B cell (primary cell): ENCODE measurements around the gene TDO2.

Experiments
- EZH2 ChIP-seq: IDR thresholded peaks from 2 replicates; pipeline ENCODE4 v1.6.1; 2012; ENCODE audit warnings: borderline replicate concordance, low read depth, mild to moderate bottlenecking, moderate library complexity, low read length; ENCODE audit not compliant: insufficient read depth, poor library complexity, severe bottlenecking
- TF ChIP-seq, protein P1 (sequence below): fragments of 200-600 bp; IDR thresholded peaks from one replicate; pipeline ENCODE4 v1.8.0; 2022; ENCODE audit warnings: antibody characterized with exemption, mild to moderate bottlenecking

DNA sequence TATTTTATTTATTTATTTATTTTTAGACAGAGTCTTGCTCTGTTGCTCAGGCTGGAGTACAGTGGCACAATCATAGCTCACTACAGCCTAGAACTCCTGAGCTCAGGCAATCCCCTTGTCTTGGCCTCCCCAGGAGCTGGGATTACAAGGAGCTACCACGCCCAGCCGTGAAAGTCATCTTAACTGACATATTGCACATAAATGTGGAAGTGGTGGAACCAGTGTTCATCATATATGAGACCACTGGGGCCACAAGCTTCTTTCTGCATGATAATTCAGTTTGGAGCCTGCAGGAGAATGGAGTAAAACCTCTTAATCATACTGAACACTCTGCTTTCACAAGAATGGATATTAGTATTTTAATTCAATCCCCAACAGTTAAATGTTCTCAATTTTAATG, 62.7 kb downstream of the TDO2 start:
- TF ChIP-seq, protein P1, sequence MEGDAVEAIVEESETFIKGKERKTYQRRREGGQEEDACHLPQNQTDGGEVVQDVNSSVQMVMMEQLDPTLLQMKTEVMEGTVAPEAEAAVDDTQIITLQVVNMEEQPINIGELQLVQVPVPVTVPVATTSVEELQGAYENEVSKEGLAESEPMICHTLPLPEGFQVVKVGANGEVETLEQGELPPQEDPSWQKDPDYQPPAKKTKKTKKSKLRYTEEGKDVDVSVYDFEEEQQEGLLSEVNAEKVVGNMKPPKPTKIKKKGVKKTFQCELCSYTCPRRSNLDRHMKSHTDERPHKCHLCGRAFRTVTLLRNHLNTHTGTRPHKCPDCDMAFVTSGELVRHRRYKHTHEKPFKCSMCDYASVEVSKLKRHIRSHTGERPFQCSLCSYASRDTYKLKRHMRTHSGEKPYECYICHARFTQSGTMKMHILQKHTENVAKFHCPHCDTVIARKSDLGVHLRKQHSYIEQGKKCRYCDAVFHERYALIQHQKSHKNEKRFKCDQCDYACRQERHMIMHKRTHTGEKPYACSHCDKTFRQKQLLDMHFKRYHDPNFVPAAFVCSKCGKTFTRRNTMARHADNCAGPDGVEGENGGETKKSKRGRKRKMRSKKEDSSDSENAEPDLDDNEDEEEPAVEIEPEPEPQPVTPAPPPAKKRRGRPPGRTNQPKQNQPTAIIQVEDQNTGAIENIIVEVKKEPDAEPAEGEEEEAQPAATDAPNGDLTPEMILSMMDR: no peak
- no peak for TF ChIP-seq EZH2
